BE2C (cell line): ENCODE results near the gene ST14.
"Not testable (repeated sequence)": the region's sequence is repeated elsewhere in the genome, so short reads cannot be mapped to it uniquely, and the experiment has no call there.

Experiments used
- DNase-seq: peaks from one replicate; pipeline ENCODE4 v3.0.0-alpha.2; 2020
- H3K27me3 ChIP-seq: fragments of 250-450 bp; sonication (Bioruptor Pico); 2 replicates; pipeline ENCODE4 v1.5.1; 2020; ENCODE audit warnings: mild to moderate bottlenecking
- H3K36me3 ChIP-seq: fragments of 250-450 bp; sonication (Bioruptor Pico); 2 replicates; pipeline ENCODE4 v1.5.1; 2020; ENCODE audit warnings: mild to moderate bottlenecking
- H3K4me1 ChIP-seq: fragments of 250-450 bp; sonication (Bioruptor Pico); 2 replicates; pipeline ENCODE4 v1.5.1; 2020
- H3K4me3 ChIP-seq: 2 replicates; pipeline ENCODE4 v1.5.1; 2011; ENCODE audit warnings: low read depth, low read length
- H3K9me3 ChIP-seq: fragments of 250-450 bp; sonication (Bioruptor Pico); 2 replicates; pipeline ENCODE4 v1.5.1; 2020
- TF ChIP-seq, protein P1 (sequence below): IDR thresholded peaks from 2 replicates; pipeline ENCODE4 v1.5.1; 2012; ENCODE audit warnings: mild to moderate bottlenecking, low read depth, low read length

Gene ST14

DNA sequence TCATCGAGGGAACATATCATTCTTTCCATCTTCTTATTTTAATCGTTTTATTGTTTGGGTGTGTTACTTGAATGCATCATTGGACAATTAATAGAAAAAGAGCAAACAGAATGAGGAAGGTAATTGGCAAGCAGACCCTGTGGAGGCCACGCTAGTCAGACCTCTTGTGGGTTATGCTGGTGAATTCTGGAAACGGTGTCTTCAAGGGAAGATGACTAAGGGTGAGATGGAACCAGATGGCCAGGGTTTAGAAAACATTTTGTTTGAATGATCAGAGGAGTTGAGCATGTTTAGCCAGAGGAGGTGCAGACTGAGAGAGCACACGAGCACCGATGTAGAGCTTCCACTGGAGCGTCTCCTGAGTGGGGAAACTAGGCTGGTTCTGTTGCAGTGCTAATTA, 8.5 kb downstream of the ST14 start:
- H3K4me1 ChIP-seq = peaks cover 3% of the 10 kb centered on the region; the same call in 1 of the 2 replicates
- no peaks in the 10 kb centered on the region for H3K36me3 ChIP-seq
- TF ChIP-seq, protein P1, sequence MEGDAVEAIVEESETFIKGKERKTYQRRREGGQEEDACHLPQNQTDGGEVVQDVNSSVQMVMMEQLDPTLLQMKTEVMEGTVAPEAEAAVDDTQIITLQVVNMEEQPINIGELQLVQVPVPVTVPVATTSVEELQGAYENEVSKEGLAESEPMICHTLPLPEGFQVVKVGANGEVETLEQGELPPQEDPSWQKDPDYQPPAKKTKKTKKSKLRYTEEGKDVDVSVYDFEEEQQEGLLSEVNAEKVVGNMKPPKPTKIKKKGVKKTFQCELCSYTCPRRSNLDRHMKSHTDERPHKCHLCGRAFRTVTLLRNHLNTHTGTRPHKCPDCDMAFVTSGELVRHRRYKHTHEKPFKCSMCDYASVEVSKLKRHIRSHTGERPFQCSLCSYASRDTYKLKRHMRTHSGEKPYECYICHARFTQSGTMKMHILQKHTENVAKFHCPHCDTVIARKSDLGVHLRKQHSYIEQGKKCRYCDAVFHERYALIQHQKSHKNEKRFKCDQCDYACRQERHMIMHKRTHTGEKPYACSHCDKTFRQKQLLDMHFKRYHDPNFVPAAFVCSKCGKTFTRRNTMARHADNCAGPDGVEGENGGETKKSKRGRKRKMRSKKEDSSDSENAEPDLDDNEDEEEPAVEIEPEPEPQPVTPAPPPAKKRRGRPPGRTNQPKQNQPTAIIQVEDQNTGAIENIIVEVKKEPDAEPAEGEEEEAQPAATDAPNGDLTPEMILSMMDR = no peak
- DNase-seq = no peak
- H3K9me3 ChIP-seq = no peaks in the 10 kb centered on the region
- H3K4me3 ChIP-seq = no peak overlapping the region
- H3K27me3 ChIP-seq = no peaks in the 10 kb centered on the region

GRCh38 chr11:130170345-130170744, 10.8 kb downstream of the ST14 start:
- H3K4me3 ChIP-seq = no peak overlapping the region

GRCh38 chr11:130171534-130171933, 12.0 kb downstream of the ST14 start:
- Histone ChIP-seq H3K27me3 (no peaks in the 10 kb centered on the region), H3K4me1 (no peaks in the 10 kb centered on the region), H3K4me3 (no peak overlapping the region), H3K36me3 (no peaks in the 10 kb centered on the region), H3K9me3 (no peaks in the 10 kb centered on the region)
- DNase-seq = no peak
- TF ChIP-seq, protein P1 = no peak

More at GRCh38 chr11:130170345-130170744, 10.8 kb downstream of the ST14 start:
- Histone ChIP-seq H3K9me3 (no peaks in the 10 kb centered on the region), H3K27me3 (no peaks in the 10 kb centered on the region), H3K36me3 (no peaks in the 10 kb centered on the region), H3K4me1 (peaks cover 3% of the 10 kb centered on the region; the same call in 1 of the 2 replicates)
- TF ChIP-seq, protein P1 = no peak
- no peak for DNase-seq

DNA sequence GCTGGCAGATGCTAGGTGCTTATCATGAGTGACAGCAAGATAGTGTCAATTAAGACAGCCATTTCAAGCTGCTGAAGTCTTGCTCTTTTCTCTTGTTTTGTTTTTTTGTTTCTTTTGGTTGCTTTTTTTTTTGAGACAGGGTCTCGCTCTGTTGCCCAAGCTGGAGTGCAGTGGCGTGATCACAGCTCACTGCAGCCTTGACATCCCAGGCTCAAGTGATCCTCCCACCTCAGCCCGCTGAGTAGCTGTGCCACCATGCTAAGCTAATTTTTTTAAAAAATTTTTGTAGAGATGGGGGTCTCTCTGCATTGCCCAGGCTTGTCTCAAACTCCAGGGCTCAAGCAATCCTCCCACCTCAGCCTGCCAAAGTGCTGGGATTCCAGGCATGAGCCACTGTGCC, 12.4 kb downstream of the ST14 start:
- not testable (repeated sequence) for H3K4me1 ChIP-seq, H3K9me3 ChIP-seq, H3K27me3 ChIP-seq, DNase-seq, H3K36me3 ChIP-seq, H3K4me3 ChIP-seq

GRCh38 chr11:130174642-130175041, 15.1 kb downstream of the ST14 start:
- no peak for DNase-seq
- no peaks in the 10 kb centered on the region for H3K4me1 ChIP-seq
- no peak overlapping the region for H3K4me3 ChIP-seq
- no peaks in the 10 kb centered on the region for H3K27me3 ChIP-seq
- H3K9me3 ChIP-seq = no peaks in the 10 kb centered on the region
- TF ChIP-seq, protein P1 = no peak
- H3K36me3 ChIP-seq = no peaks in the 10 kb centered on the region

DNA sequence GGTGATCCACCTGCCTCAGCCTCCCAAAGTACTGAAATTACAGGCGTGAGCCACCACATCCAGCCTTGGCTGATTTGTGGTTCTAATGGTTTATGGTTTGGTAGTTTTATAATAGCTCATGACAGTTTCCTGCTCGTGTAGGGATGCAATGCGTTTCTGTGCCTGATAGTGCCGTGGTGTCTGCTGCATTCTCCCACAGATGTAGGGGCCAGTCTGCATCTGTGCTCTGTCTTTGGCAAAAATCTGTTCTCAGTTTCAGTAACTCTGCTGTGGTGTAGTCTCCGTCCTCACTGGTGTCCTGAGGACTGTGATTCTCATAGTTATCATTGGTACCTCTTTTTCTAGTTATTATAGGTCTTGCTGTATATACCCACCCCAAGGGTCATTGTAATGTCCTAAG, 16.3 kb downstream of the ST14 start:
- DNase-seq = no peak
- H3K4me1 ChIP-seq = no peaks in the 10 kb centered on the region
- no peaks in the 10 kb centered on the region for H3K9me3 ChIP-seq
- H3K27me3 ChIP-seq = no peaks in the 10 kb centered on the region
- H3K4me3 ChIP-seq = no peak overlapping the region
- TF ChIP-seq, protein P1 = no peak
- no peaks in the 10 kb centered on the region for H3K36me3 ChIP-seq

DNA sequence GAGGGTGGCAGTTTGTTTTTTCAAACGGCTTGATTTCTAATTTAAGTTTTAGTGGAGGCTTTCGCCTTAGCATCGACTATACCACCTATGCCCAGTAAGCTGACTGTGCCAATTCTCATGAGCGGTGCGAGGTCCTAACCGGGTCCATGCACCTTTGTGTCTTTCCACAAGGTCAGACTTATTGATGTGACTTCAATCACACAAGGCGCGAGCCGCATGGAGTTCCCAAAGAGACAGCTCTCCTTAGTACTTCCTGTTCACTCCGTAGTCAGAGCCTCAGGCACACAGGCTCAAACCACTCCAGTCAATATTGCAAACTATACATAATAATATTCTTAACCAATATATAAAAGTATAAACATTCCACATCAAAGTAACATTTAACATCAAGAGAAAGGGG, 18.2 kb downstream of the ST14 start:
- TF ChIP-seq, protein P1 = no peak
- no peak for DNase-seq
- no peaks in the 10 kb centered on the region for H3K4me1 ChIP-seq
- no peaks in the 10 kb centered on the region for H3K9me3 ChIP-seq
- H3K4me3 ChIP-seq = no peak overlapping the region
- H3K27me3 ChIP-seq = no peaks in the 10 kb centered on the region
- H3K36me3 ChIP-seq = no peaks in the 10 kb centered on the region
